NCI-H128 (cell line): ENCODE data around the gene NHERF1.

Experiments used
- DNase-seq: peaks from one replicate; lab custom pipeline; 2025; ENCODE audit not compliant: unreplicated experiment; lab: John Stamatoyannopoulos, UW

NHERF1 gene

DNA sequence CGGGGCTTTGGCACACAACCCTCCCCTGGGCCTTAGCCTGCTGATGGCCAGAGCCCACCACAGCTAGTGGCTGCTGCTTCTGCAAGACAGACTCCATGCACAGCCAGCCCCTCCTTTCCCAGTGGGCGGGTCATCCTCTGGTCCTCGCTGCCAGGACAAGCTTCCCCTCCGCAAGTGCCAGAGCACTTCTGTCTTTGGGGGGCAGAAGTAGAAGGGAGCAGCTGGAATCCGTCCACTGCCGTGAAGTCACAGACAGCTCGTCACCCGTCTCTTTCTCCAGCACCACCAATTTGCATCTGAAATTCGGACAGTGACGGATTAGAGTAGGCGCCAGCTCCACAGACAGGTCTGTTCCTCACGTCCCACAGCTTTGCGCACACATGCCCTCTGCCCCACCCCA, 59.0 kb downstream of the NHERF1 start:
- DNase-seq: no peak

DNA sequence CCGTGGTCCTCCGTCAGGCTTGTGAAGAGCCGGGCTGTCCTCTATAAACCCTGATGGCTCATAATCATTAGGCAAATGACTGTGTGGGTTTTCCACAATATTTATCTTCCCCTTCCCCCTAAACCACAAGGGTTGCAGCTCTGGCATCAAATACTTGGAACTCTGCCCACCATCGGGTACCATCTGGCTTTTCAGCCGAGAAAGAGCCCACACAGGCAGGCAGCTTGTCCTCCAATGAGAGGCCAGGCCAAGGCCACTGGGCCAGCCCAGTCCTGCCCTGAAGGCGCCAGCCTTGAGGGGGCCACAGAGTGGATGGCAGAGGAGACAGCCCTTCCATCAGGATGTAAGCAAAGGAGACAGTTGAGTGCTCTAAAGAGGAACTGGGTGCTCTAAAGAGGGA, 59.5 kb downstream of the NHERF1 start:
- DNase-seq: peak; percentile 78

DNA sequence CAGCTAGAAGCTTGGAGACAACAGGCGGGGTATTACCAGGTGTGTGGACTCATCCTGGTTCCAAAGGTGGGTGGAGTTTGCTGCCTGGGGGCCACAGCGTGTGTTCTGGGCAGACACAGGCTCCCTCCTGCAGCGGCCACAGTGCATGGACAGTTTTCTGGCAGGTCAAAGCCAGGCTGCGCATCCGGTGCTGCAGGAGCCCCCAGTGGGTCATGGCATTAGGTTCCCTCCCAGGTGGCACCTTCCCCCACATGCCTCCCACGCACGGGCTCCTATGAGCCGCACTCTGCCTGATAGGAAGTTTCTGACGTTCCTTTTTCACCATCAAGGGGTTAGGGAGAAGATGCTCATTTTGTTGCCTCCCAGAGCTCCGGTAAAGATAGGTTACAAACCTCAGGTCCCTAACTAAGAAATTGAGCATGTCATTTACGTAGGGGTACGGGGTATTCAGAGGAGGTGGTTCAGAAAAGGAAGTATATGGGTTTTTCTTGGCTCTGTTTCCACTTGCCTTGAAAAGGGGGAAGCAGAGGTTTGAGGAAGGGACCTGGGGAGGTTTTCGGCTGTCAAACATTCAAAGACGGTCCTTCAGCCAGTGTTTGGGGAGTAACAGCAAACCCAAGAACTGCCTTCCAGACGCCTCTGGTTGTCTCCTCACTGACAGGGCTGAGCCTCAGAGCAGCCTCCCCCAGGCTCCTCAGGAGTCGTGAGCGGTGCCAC, 60.4 kb downstream of the NHERF1 start:
- DNase-seq: no peak

GRCh38 chr17:74810699-74811485, 62.5 kb downstream of the NHERF1 start:
- DNase-seq: no peak

- DNase-seq: no peak
These were observed 63.9 kb downstream of the NHERF1 start for GRCh38 chr17:74812109-74813009.

GRCh38 chr17:74814453-74814852, 66.0 kb downstream of the NHERF1 start:
- DNase-seq: no peak

DNA sequence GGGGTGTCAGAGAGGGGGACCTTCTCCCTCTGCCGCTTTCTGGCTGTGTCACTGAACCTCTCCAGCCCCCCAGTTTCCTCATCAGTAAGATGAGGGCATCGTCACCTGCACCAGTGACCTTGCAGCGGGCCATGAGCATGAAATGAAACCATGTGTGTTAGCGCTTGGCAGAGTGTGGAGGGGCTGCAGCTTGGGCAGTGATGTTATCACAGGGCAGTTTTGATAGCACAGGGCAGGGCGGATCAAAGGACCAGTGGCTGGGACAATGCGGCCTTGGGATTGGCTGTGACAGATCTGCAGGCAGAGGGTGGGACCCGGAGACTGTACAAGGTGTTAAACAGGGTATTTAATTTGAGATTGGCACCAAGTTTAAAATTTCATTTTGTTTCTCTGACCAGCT, 66.6 kb downstream of the NHERF1 start:
- DNase-seq: no peak

GRCh38 chr17:74815550-74816370, 67.3 kb downstream of the NHERF1 start:
- no peak for DNase-seq

DNA sequence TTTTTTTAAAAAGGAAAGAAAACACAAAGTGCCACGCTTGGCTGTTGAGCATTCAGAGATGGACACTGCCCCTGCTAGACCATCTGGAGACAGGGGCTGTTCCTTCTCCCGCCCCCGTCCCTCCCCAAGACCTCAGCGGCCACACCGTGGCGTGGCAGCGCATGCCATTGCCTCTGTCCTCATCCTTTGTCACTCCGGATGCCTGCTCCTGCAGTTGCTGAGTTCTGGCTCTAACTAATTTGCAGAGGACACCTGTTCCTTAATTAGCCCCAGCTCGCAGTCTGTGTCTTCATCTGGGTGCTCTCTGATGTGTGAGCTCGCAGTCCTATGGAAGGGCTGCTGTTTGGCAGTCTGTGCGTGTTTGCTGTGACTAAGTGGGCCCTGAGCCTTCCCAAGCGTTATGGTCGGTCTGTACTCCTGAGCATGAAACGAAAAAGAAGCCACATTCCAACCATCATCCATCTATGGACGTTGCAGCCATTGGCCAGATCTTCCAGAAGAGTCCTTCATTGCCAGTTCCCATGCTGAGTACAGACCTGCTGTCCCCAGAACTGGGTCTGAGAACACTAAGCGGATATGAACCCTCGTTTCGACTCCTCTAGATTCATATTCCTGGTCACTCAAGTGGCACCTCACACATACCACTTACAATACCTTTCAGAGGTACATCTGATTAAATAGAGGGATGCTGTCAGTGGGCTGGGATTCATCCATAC, 68.6 kb downstream of the NHERF1 start:
- no peak for DNase-seq

DNA sequence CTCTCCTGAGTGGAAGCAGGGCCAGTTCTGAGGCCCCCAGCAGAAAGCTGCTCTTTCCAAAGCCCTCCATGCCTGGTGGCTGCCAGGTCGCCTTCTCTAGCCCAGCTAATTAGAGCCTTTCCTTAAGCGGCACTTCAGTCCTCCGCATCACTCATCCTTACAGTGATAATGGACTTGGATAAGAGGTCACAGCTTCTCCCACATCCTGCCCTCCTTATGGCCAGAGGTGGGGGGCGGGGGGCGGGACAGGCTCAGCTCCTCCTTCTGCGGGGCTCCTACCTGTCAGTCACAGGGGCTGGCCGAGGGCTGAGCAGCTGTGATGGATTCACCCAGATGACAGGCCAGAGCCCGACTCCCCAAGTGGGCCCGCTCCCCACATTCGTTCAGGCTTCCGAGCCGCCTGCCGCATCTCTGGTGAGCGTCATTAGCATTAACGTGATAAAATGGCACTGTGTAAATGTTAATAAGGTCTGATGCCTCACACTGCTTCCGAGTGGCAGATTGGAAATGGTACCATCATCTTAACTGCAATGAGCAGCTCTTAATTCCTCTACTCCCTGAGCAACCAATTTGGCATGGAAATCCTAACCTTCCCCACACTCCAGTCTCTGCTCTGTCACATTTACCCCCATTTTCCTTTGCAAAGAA, 70.0 kb downstream of the NHERF1 start:
- no peak for DNase-seq
